ENCODE data around the gene DNAJB8. TPM values are rescaled to one million over a fixed set of nuclear protein-coding genes. Genes with fewer than 3 reads are reported as not detected.

DNAJB8 gene
- total and polyA plus RNA-seq, 9 of the 15 experiments (the other 6 are each of a cell fraction or from before 2014, with no cell fraction given) = not detected

- Histone ChIP-seq H3K9me3 (replicated peaks; ENCODE audit: control insufficient read depth, insufficient read depth, low read depth, low read length) (peaks cover 2% of the 10 kb centered on the region; the same call in 1 of the 2 replicates), H3K27me3 (ENCODE audit: control insufficient read depth in 2 of 2, insufficient read depth in 2 of 2, low read length in 2 of 2) (no peaks in the 10 kb centered on the region), H2AFZ (ENCODE audit: low read depth, low read length) (no peak overlapping the region), H3K36me3 (ENCODE audit: control insufficient read depth, insufficient read depth, low read length) (no peaks in the 10 kb centered on the region), H3K4me3 (no peak overlapping the region), H3K79me2 (ENCODE audit: control insufficient read depth, insufficient read depth, low read length) (peaks cover 14% of the 10 kb centered on the region), H3K4me2 (ENCODE audit: insufficient read depth, low read length) (no peak overlapping the region), H3K9ac (ENCODE audit: insufficient read depth in 1 of 2, low read depth in 2 of 2, low read length in 2 of 2) (peak overlapping the region; percentile 20 to 85), H3K27ac (ENCODE audit: extremely low read depth, low read depth, low read length) (peak overlapping the region; percentile 24; the same call in 1 of the 3 replicates), H4K20me1 (replicated peaks; ENCODE audit: control insufficient read depth, insufficient read depth, low read length) (no peaks in the 10 kb centered on the region), H3K9me1 (ENCODE audit: control insufficient read depth, insufficient read depth, low read length) (no peaks in the 10 kb centered on the region), H3K4me1 (replicated peaks in 1 of 2; ENCODE audit: control insufficient read depth in 2 of 2, insufficient read depth in 2 of 2, low read length in 2 of 2) (peaks cover 57 to 88% of the 10 kb centered on the region in 2 experiments)
- BruUV-seq (replicated peaks) = no TSS peak
- TF ChIP-seq CCAR2 (IDR thresholded peaks at IDR 0.05; ENCODE audit: low read depth, low read length) (no peak), POLR2G (IDR thresholded peaks at IDR 0.05; ENCODE audit: low read depth, low read length) (0 out of 2 replicates have a peak, but pooled peaks have one; percentile 9), NBN (IDR thresholded peaks at IDR 0.05; ENCODE audit: low read depth) (no peak), ZNF592 (IDR thresholded peaks at IDR 0.05) (0 out of 2 replicates have a peak, but pooled peaks have one; percentile 11), SMAD3 (CRISPR knock-in tag; conservative IDR thresholded peaks at IDR 0.05) (no peak), TFAP4 (CRISPR knock-in tag; IDR thresholded peaks at IDR 0.05; ENCODE audit: borderline replicate concordance) (no peak)
- POLR2A ChIA-PET = interaction anchor here (0.6 kb wide), 2 partner anchors 135 to 847 kb away, joined by 3 read pairs; no protein-coding TSS in a partner anchor
- intact Hi-C loops (cut with micrococcal nuclease) (no loop called here), in situ Hi-C loops (cut with MboI) (no loop called here)
- ATAC-seq (no peak), FAIRE-seq (no peak), DNase-seq (ENCODE audit: extremely low read depth in 1 of 4, low spot score in 3 of 4) (no peak)
- 78% methylated on average over 4 of the region's 7 CpGs for WGBS (ENCODE audit: insufficient coverage, low coverage, missing lambda C conversion rate)
- CTCF ChIA-PET (ENCODE audit: low intra/inter-chr PET ratio) = no interaction called here
These were observed 44.7 kb downstream of the DNAJB8 start for GRCh38 chr3:128421966-128422365.

All from K562 (cell line).